HepG2 (cell line): Measurements from ENCODE around the gene PRDX2. TPM values are rescaled to one million over a fixed set of nuclear protein-coding genes. Genes with fewer than 3 reads are reported as not detected.

Experiments
- BORCS8-MEF2B ChIP-seq: sonication (generic); formaldehyde crosslinking; IDR thresholded peaks from 2 replicates; pipeline ENCODE4 v1.8.0; 2022; ENCODE audit warnings: mild to moderate bottlenecking, missing genetic modification reagents
- CERS6 ChIP-seq: sonication (generic); formaldehyde crosslinking; IDR thresholded peaks from 2 replicates; pipeline ENCODE4 v1.5.0; 2020; ENCODE audit warnings: missing genetic modification reagents
- GPN1 ChIP-seq: sonication (generic); formaldehyde crosslinking; IDR thresholded peaks from 2 replicates; pipeline ENCODE4 v1.5.1; 2020; ENCODE audit warnings: missing genetic modification reagents, borderline replicate concordance
- HNF1A ChIP-seq, 2 experiments: sonication (generic) in 1 of 2; formaldehyde crosslinking in 1 of 2; IDR thresholded peaks; 2 replicates each; pipeline versions ENCODE4 v1.4.0 to v1.6.1; 2016 to 2020; ENCODE audit warnings: borderline replicate concordance in 1 of 2, low read depth in 1 of 2, mild to moderate bottlenecking in 1 of 2, missing genetic modification reagents in 1 of 2
- HNRNPUL1 ChIP-seq: fragments of 200-400 bp; formaldehyde crosslinking; IDR thresholded peaks from 2 replicates; pipeline ENCODE4 v1.6.1; 2017; ENCODE audit warnings: low read depth, mild to moderate bottlenecking, low read length, moderate library complexity
- ISX ChIP-seq: sonication (generic); formaldehyde crosslinking; conservative IDR thresholded peaks from 2 replicates; pipeline ENCODE4 v1.5.0; 2020; ENCODE audit warnings: missing genetic modification reagents
- KDM6A ChIP-seq: IDR thresholded peaks from 2 replicates; pipeline ENCODE4 v1.6.1; 2016; ENCODE audit warnings: low read depth
- NFRKB ChIP-seq: fragments of 450-650 bp; IDR thresholded peaks from 2 replicates; pipeline ENCODE4 v1.6.1; 2017
- RAD21 ChIP-seq: fragments of 450-650 bp; formaldehyde crosslinking; IDR thresholded peaks from 2 replicates; pipeline ENCODE4 v1.5.0; 2020; ENCODE audit warnings: mild to moderate bottlenecking
- RBAK ChIP-seq: sonication (generic); formaldehyde crosslinking; IDR thresholded peaks from 2 replicates; pipeline ENCODE4 v1.5.1; 2020; ENCODE audit warnings: mild to moderate bottlenecking, missing genetic modification reagents
- RORA ChIP-seq: sonication (generic); formaldehyde crosslinking; IDR thresholded peaks from 2 replicates; pipeline ENCODE4 v1.5.0; 2020; ENCODE audit warnings: mild to moderate bottlenecking, missing genetic modification reagents, moderate library complexity
- SCMH1 ChIP-seq: sonication (generic); formaldehyde crosslinking; IDR thresholded peaks from 2 replicates; pipeline ENCODE4 v1.9.0; 2021; ENCODE audit warnings: missing genetic modification reagents, mild to moderate bottlenecking, borderline replicate concordance
- TBL1XR1 ChIP-seq: fragments of 150-350 bp; IDR thresholded peaks from 2 replicates; pipeline ENCODE4 v1.6.1; 2014; ENCODE audit warnings: borderline replicate concordance, low read length; ENCODE audit not compliant: partially characterized antibody
- YY1 ChIP-seq: IDR thresholded peaks from 2 replicates; pipeline ENCODE4 v1.6.1; 2011; ENCODE audit warnings: low read length, low read depth, moderate library complexity, mild to moderate bottlenecking; ENCODE audit not compliant: insufficient read depth, insufficient replicate concordance
- ZBTB26 ChIP-seq: IDR thresholded peaks from 2 replicates; pipeline ENCODE4 v1.6.1; 2016; ENCODE audit warnings: missing compliant biosample characterization, missing genetic modification reagents, borderline replicate concordance
- ZEB1 ChIP-seq: IDR thresholded peaks from 2 replicates; pipeline ENCODE4 v1.6.1; 2012; ENCODE audit warnings: mild to moderate bottlenecking, low read depth, inconsistent platforms; ENCODE audit not compliant: insufficient replicate concordance
- ZMAT3 ChIP-seq: sonication (generic); formaldehyde crosslinking; conservative IDR thresholded peaks from 2 replicates; pipeline ENCODE4 v1.7.0; 2021; ENCODE audit warnings: missing genetic modification reagents
- ZNF10 ChIP-seq: sonication (generic); formaldehyde crosslinking; IDR thresholded peaks from 2 replicates; pipeline ENCODE4 v1.4.0; 2020; ENCODE audit warnings: mild to moderate bottlenecking, low read depth, missing genetic modification reagents, borderline replicate concordance
- ZNF143 ChIP-seq: sonication (generic); formaldehyde crosslinking; IDR thresholded peaks from 2 replicates; pipeline ENCODE4 v1.4.0; 2020; ENCODE audit warnings: missing genetic modification reagents
- ZNF34 ChIP-seq: sonication (generic); formaldehyde crosslinking; IDR thresholded peaks from 2 replicates; pipeline ENCODE4 v1.4.0; 2020; ENCODE audit warnings: mild to moderate bottlenecking, missing genetic modification reagents, borderline replicate concordance
- ZNF672 ChIP-seq: sonication (generic); formaldehyde crosslinking; IDR thresholded peaks from 2 replicates; pipeline ENCODE4 v1.8.1; 2022; ENCODE audit warnings: missing genetic modification reagents
- ZNF782 ChIP-seq: sonication (generic); formaldehyde crosslinking; IDR thresholded peaks from 2 replicates; pipeline ENCODE4 v1.4.0; 2020; ENCODE audit warnings: missing genetic modification reagents, mild to moderate bottlenecking, borderline replicate concordance
- ZNF883 ChIP-seq: sonication (generic); formaldehyde crosslinking; IDR thresholded peaks from 2 replicates; pipeline ENCODE4 v1.5.1; 2020; ENCODE audit warnings: mild to moderate bottlenecking, missing genetic modification reagents; ENCODE audit errors: not compliant biosample characterization
- polyA plus RNA-seq, 8 experiments: library from polyadenylated mRNA; depleted of rRNA in 3 of 8; stranded (reverse) in 7 of 8; unstranded in 1 of 8; fragments of >200 nt; fragmentation: Illumina TruSeq in 4 of 8; extraction: Trizol in 4 of 8; gene quantifications; 2 replicates each; pipeline versions ENCODE4 v1.2.1 to v1.2.3, GENCODE V29; 2011 to 2016; ENCODE audit warnings: low read depth in 4 of 8, missing spikeins in 1 of 8, mixed read lengths in 1 of 8; ENCODE audit not compliant: insufficient read depth in 1 of 8
- total RNA-seq, 5 experiments: library from RNA; depleted of rRNA; stranded (reverse); fragments of >200 nt; fragmentation: Illumina TruSeq; extraction: Trizol; gene quantifications; 2 replicates each; pipeline ENCODE4 v1.2.3, GENCODE V29; 2016; ENCODE audit warnings: low read depth in 1 of 5

The PRDX2 gene
- total and polyA plus RNA-seq, 2 of the 13 experiments (the other 11 are each of a cell fraction or from before 2014, with no cell fraction given): 218 to 381 TPM

- no peak for TF ChIP-seq KDM6A (CRISPR knock-in tag)
- no peak for TF ChIP-seq ISX (CRISPR knock-in tag)
- TF ChIP-seq HNRNPUL1: no peak
- no peak for TF ChIP-seq GPN1 (CRISPR knock-in tag)
- no peak; the same call in 1 of the 2 replicates for TF ChIP-seq BORCS8-MEF2B (CRISPR knock-in tag)
- no peak for TF ChIP-seq CERS6
- TF ChIP-seq RAD21 (CRISPR knock-in tag): peak; percentile 89
- TF ChIP-seq RBAK: no peak
- TF ChIP-seq ZNF883 (CRISPR knock-in tag): no peak
- TF ChIP-seq ZNF672 (CRISPR knock-in tag): no peak
- TF ChIP-seq ZBTB26 (CRISPR knock-in tag): no peak
- no peak for TF ChIP-seq ZNF34 (CRISPR knock-in tag)
- no peak for TF ChIP-seq ZEB1
- no peak for TF ChIP-seq SCMH1 (CRISPR knock-in tag)
- TF ChIP-seq ZNF782 (CRISPR knock-in tag): no peak
- TF ChIP-seq ZNF10 (CRISPR knock-in tag): no peak
- no peak for TF ChIP-seq NFRKB
- no peak for TF ChIP-seq ZMAT3 (CRISPR knock-in tag)
- no peak for TF ChIP-seq HNF1A (IDR thresholded peaks at IDR 0.05; ENCODE audit: low read depth)
- no peak for TF ChIP-seq HNF1A (CRISPR knock-in tag; IDR thresholded peaks at IDR 0.05; ENCODE audit: borderline replicate concordance)
- TF ChIP-seq RORA: no peak
- no peak for TF ChIP-seq ZNF143 (CRISPR knock-in tag)
- TF ChIP-seq TBL1XR1: no peak
- TF ChIP-seq YY1: no peak
Observed at GRCh38 chr19:12777217-12778016, 24.2 kb downstream of the PRDX2 start (continued).
